ENCODE measurements around the gene TMEM161A. TPM values are rescaled to one million over a fixed set of nuclear protein-coding genes. Genes with fewer than 3 reads are reported as not detected.

Gene TMEM161A
- total and polyA plus RNA-seq, 2 of the 13 experiments (the other 11 are each of a cell fraction or from before 2014, with no cell fraction given) = 25.9 to 31.4 TPM

DNA sequence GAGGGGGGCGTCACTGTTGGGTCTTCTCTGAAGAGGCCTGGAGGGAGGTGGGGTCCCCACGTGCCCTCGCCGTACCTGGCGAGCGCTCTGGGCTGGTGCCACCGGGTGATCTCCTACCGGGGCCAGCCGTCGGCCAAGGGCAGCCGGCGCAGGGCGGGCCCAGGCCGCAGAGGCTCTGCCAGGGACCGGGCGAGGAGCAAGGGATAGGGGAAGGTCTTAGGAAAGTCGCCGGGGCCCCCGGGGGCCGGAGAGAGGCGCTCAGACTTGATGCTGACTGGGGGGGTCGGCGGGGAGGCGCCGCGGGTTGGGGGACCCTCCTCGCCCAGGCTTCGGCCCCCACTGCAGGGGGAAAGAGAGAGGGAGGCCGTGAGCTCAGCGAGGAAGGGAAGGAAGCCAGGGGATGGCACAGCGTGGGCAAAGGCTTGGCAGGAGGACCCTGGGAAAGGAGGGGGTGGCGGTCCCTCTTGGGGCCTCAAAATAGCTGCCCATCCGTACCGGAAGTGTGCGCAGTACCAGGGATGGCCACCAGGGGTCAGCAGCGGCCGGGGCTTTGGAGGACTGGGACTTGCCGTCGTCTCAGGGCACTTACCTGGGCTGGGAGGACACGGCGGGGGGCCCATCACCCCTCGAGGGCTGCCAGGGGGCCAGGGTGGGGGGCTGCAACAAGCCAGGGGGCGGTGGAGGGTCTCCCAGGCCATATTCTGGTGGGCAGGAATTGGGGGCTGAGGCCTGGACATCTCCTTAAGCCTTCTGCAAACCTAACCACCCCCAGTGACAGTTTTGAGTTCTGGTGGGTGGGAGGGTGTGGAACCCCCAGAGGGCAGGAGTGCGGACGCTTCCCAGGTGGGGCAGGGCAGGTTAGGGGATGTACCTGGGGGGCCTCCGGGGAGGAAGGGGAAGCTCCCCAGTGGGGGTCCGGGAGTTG is 7.7 kb upstream of the TMEM161A start:
- in situ Hi-C loops (cut with HindIII; ENCODE audit: extremely low pct_ligation_motif_present, low pct_unique_long_range_greater_than_20kb) = no loop called here
- DNase-seq (ENCODE audit: low spot score) (peak; percentile 35), ATAC-seq (peak; percentile 83), FAIRE-seq (no peak)
- no peaks in the 10 kb centered on the region for H3K4me1 ChIP-seq (ENCODE audit: insufficient read depth, low read length)
- H3K36me3 ChIP-seq (replicated peaks in 1 of 2; ENCODE audit: control insufficient read depth in 1 of 2, insufficient read depth in 2 of 2, low read length in 2 of 2) = peaks cover 2 to 11% of the 10 kb centered on the region in 2 experiments; a peak in 3 of 5 replicates
- ChIA-PET POLR2A (interaction anchor here (1.1 kb wide), 1 partner anchor 24 kb away, joined by 3 read pairs; the partner anchor contains the start of gene MEF2B), CTCF (ENCODE audit: low intra/inter-chr PET ratio, low total read pairs) (interaction anchor here (0.8 to 5.0 kb wide), 3 partner anchors 26 to 215 kb away, joined by 4 to 88 read pairs (median 6); no protein-coding TSS in a partner anchor)
- no peak overlapping the region for H3K9ac ChIP-seq (ENCODE audit: insufficient read depth, low read depth, low read length)
- H4K20me1 ChIP-seq (ENCODE audit: insufficient read depth, low read length) = no peaks in the 10 kb centered on the region
- H3K27me3 ChIP-seq (ENCODE audit: control insufficient read depth in 1 of 2, insufficient read depth in 2 of 2, low read length in 2 of 2) = no peaks in the 10 kb centered on the region
- no peak overlapping the region for H3K4me3 ChIP-seq (replicated peaks in 1 of 3; ENCODE audit: insufficient read depth in 1 of 3, low read depth in 2 of 3, low read length in 3 of 3)
- no peak overlapping the region for H2AFZ ChIP-seq (ENCODE audit: low read length)
- no peak overlapping the region for H3K27ac ChIP-seq (ENCODE audit: extremely low read length, insufficient read depth, low read length)
- 59% methylated on average over 25 of the region's 47 CpGs for WGBS (ENCODE audit: low lambda C conversion rate)
- intact Hi-C loops (cut with micrococcal nuclease; ENCODE audit: unreplicated experiment) = loop anchor here (1.0 kb wide), 1 partner anchor 29 kb away; no protein-coding TSS in a partner anchor
- no peaks in the 10 kb centered on the region for H3K79me2 ChIP-seq (ENCODE audit: insufficient read depth, low read length)
- no peak overlapping the region for H3K4me2 ChIP-seq (ENCODE audit: low read depth, low read length)
- no peaks in the 10 kb centered on the region for H3K9me3 ChIP-seq (ENCODE audit: low read length)
- no TSS peak for BruUV-seq (replicated peaks)
- TF ChIP-seq ETV5 (CRISPR knock-in tag; IDR thresholded peaks at IDR 0.05; ENCODE audit: borderline replicate concordance) (peak; percentile 98), ZBTB3 (CRISPR knock-in tag; IDR thresholded peaks at IDR 0.05; ENCODE audit: borderline replicate concordance, low read depth) (no peak), FOXK2 (IDR thresholded peaks at IDR 0.05) (no peak), ZSCAN21 (CRISPR knock-in tag; IDR thresholded peaks at IDR 0.05; ENCODE audit: borderline replicate concordance) (no peak), ETV6 (CRISPR knock-in tag; conservative IDR thresholded peaks at IDR 0.05) (no peak), SMAD3 (CRISPR knock-in tag; IDR thresholded peaks at IDR 0.05) (0 out of 2 replicates have a peak, but pooled peaks have one; percentile 30), ARNT (IDR thresholded peaks at IDR 0.05) (no peak), ZNF724P (CRISPR knock-in tag; IDR thresholded peaks at IDR 0.05; ENCODE audit: borderline replicate concordance) (no peak), STAG1 (CRISPR knock-in tag; IDR thresholded peaks at IDR 0.05) (peak; percentile 88), GABPB1 (CRISPR knock-in tag; IDR thresholded peaks at IDR 0.05) (peak; percentile 76), KDM2A (CRISPR knock-in tag; IDR thresholded peaks at IDR 0.05; ENCODE audit: borderline replicate concordance, low read depth) (peak; percentile 55; the same call in 1 of the 2 replicates)
- TF ChIP-seq, protein P1, sequence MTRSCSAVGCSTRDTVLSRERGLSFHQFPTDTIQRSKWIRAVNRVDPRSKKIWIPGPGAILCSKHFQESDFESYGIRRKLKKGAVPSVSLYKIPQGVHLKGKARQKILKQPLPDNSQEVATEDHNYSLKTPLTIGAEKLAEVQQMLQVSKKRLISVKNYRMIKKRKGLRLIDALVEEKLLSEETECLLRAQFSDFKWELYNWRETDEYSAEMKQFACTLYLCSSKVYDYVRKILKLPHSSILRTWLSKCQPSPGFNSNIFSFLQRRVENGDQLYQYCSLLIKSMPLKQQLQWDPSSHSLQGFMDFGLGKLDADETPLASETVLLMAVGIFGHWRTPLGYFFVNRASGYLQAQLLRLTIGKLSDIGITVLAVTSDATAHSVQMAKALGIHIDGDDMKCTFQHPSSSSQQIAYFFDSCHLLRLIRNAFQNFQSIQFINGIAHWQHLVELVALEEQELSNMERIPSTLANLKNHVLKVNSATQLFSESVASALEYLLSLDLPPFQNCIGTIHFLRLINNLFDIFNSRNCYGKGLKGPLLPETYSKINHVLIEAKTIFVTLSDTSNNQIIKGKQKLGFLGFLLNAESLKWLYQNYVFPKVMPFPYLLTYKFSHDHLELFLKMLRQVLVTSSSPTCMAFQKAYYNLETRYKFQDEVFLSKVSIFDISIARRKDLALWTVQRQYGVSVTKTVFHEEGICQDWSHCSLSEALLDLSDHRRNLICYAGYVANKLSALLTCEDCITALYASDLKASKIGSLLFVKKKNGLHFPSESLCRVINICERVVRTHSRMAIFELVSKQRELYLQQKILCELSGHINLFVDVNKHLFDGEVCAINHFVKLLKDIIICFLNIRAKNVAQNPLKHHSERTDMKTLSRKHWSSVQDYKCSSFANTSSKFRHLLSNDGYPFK (CRISPR knock-in tag; IDR thresholded peaks at IDR 0.05; ENCODE audit: borderline replicate concordance) = peak; percentile 52; the same call in 1 of the 2 replicates
- TF ChIP-seq, protein P2, sequence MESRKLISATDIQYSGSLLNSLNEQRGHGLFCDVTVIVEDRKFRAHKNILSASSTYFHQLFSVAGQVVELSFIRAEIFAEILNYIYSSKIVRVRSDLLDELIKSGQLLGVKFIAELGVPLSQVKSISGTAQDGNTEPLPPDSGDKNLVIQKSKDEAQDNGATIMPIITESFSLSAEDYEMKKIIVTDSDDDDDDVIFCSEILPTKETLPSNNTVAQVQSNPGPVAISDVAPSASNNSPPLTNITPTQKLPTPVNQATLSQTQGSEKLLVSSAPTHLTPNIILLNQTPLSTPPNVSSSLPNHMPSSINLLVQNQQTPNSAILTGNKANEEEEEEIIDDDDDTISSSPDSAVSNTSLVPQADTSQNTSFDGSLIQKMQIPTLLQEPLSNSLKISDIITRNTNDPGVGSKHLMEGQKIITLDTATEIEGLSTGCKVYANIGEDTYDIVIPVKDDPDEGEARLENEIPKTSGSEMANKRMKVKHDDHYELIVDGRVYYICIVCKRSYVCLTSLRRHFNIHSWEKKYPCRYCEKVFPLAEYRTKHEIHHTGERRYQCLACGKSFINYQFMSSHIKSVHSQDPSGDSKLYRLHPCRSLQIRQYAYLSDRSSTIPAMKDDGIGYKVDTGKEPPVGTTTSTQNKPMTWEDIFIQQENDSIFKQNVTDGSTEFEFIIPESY (CRISPR knock-in tag; IDR thresholded peaks at IDR 0.05) = peak; percentile 83
- TF ChIP-seq, protein P3, sequence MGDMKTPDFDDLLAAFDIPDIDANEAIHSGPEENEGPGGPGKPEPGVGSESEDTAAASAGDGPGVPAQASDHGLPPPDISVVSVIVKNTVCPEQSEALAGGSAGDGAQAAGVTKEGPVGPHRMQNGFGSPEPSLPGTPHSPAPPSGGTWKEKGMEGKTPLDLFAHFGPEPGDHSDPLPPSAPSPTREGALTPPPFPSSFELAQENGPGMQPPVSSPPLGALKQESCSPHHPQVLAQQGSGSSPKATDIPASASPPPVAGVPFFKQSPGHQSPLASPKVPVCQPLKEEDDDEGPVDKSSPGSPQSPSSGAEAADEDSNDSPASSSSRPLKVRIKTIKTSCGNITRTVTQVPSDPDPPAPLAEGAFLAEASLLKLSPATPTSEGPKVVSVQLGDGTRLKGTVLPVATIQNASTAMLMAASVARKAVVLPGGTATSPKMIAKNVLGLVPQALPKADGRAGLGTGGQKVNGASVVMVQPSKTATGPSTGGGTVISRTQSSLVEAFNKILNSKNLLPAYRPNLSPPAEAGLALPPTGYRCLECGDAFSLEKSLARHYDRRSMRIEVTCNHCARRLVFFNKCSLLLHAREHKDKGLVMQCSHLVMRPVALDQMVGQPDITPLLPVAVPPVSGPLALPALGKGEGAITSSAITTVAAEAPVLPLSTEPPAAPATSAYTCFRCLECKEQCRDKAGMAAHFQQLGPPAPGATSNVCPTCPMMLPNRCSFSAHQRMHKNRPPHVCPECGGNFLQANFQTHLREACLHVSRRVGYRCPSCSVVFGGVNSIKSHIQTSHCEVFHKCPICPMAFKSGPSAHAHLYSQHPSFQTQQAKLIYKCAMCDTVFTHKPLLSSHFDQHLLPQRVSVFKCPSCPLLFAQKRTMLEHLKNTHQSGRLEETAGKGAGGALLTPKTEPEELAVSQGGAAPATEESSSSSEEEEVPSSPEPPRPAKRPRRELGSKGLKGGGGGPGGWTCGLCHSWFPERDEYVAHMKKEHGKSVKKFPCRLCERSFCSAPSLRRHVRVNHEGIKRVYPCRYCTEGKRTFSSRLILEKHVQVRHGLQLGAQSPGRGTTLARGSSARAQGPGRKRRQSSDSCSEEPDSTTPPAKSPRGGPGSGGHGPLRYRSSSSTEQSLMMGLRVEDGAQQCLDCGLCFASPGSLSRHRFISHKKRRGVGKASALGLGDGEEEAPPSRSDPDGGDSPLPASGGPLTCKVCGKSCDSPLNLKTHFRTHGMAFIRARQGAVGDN (CRISPR knock-in tag; IDR thresholded peaks at IDR 0.05) = peak; percentile 46
